Measurements from ENCODE around the gene PALD1.

The PALD1 gene

GRCh38 chr10:70459774-70460490 is 18.6 kb upstream of the PALD1 start:
- Histone ChIP-seq H3K9ac (ENCODE audit: low read depth, low read length) (no peak overlapping the region), H3K4me2 (ENCODE audit: low read length) (no peak overlapping the region), H3K9me3 (replicated peaks; ENCODE audit: low read length) (no peaks in the 10 kb centered on the region), H3K4me3 (ENCODE audit: low read length) (no peak overlapping the region), H3K4me1 (ENCODE audit: control insufficient read depth, insufficient read depth, low read length) (peaks cover 16% of the 10 kb centered on the region), H3K27me3 (ENCODE audit: control insufficient read depth, insufficient read depth, low read length) (peaks cover 37% of the 10 kb centered on the region), H3K36me3 (ENCODE audit: insufficient read depth, low read length) (no peaks in the 10 kb centered on the region)

- H3K36me3 ChIP-seq (ENCODE audit: insufficient read depth, low read length) = no peaks in the 10 kb centered on the region
- H3K4me1 ChIP-seq (ENCODE audit: control insufficient read depth, insufficient read depth, low read length) = peaks cover 16% of the 10 kb centered on the region
- peaks cover 32% of the 10 kb centered on the region for H3K27me3 ChIP-seq (ENCODE audit: control insufficient read depth, insufficient read depth, low read length)
- no peaks in the 10 kb centered on the region for H3K9me3 ChIP-seq (replicated peaks; ENCODE audit: low read length)
- H3K9ac ChIP-seq (ENCODE audit: low read depth, low read length) = no peak overlapping the region
- no peak overlapping the region for H3K4me3 ChIP-seq (ENCODE audit: low read length)
- H3K4me2 ChIP-seq (ENCODE audit: low read length) = no peak overlapping the region
These were observed 16.9 kb upstream of the PALD1 start for GRCh38 chr10:70461397-70462348.

GRCh38 chr10:70462349-70462984 is 16.1 kb upstream of the PALD1 start:
- no peaks in the 10 kb centered on the region for H3K36me3 ChIP-seq (ENCODE audit: insufficient read depth, low read length)

GRCh38 chr10:70465278-70465677 is 13.3 kb upstream of the PALD1 start:
- no peaks in the 10 kb centered on the region for H3K36me3 ChIP-seq (ENCODE audit: insufficient read depth, low read length)
- H3K27me3 ChIP-seq (ENCODE audit: control insufficient read depth, insufficient read depth, low read length) = peaks cover 54% of the 10 kb centered on the region
- H3K9ac ChIP-seq (ENCODE audit: low read depth, low read length) = no peak overlapping the region
- no peaks in the 10 kb centered on the region for H3K9me3 ChIP-seq (replicated peaks; ENCODE audit: low read length)
- no peak overlapping the region for H3K4me3 ChIP-seq (ENCODE audit: low read length)
- no peak overlapping the region for H3K4me2 ChIP-seq (ENCODE audit: low read length)
- H3K4me1 ChIP-seq (ENCODE audit: control insufficient read depth, insufficient read depth, low read length) = peaks cover 7% of the 10 kb centered on the region

More at GRCh38 chr10:70462349-70462984, 16.1 kb upstream of the PALD1 start:
- Histone ChIP-seq H3K4me1 (ENCODE audit: control insufficient read depth, insufficient read depth, low read length) (peaks cover 16% of the 10 kb centered on the region), H3K4me3 (ENCODE audit: low read length) (no peak overlapping the region), H3K9me3 (replicated peaks; ENCODE audit: low read length) (no peaks in the 10 kb centered on the region), H3K27me3 (ENCODE audit: control insufficient read depth, insufficient read depth, low read length) (peaks cover 38% of the 10 kb centered on the region), H3K4me2 (ENCODE audit: low read length) (no peak overlapping the region), H3K9ac (ENCODE audit: low read depth, low read length) (no peak overlapping the region)

GRCh38 chr10:70465832-70466231 is 12.7 kb upstream of the PALD1 start:
- no peak overlapping the region for H3K9ac ChIP-seq (ENCODE audit: low read depth, low read length)

GRCh38 chr10:70466951-70467350 is 11.6 kb upstream of the PALD1 start:
- Histone ChIP-seq H3K27me3 (ENCODE audit: control insufficient read depth, insufficient read depth, low read length) (peaks cover 64% of the 10 kb centered on the region), H3K36me3 (ENCODE audit: insufficient read depth, low read length) (no peaks in the 10 kb centered on the region), H3K9ac (ENCODE audit: low read depth, low read length) (no peak overlapping the region), H3K4me2 (ENCODE audit: low read length) (no peak overlapping the region), H3K9me3 (replicated peaks; ENCODE audit: low read length) (no peaks in the 10 kb centered on the region), H3K4me3 (ENCODE audit: low read length) (no peak overlapping the region), H3K4me1 (ENCODE audit: control insufficient read depth, insufficient read depth, low read length) (peaks cover 7% of the 10 kb centered on the region)

More at GRCh38 chr10:70465832-70466231, 12.7 kb upstream of the PALD1 start:
- Histone ChIP-seq H3K4me2 (ENCODE audit: low read length) (no peak overlapping the region), H3K27me3 (ENCODE audit: control insufficient read depth, insufficient read depth, low read length) (peaks cover 54% of the 10 kb centered on the region), H3K4me3 (ENCODE audit: low read length) (no peak overlapping the region), H3K9me3 (replicated peaks; ENCODE audit: low read length) (no peaks in the 10 kb centered on the region), H3K36me3 (ENCODE audit: insufficient read depth, low read length) (no peaks in the 10 kb centered on the region), H3K4me1 (ENCODE audit: control insufficient read depth, insufficient read depth, low read length) (peaks cover 7% of the 10 kb centered on the region)

- H3K4me3 ChIP-seq (ENCODE audit: low read length) = no peak overlapping the region
- H3K4me1 ChIP-seq (ENCODE audit: control insufficient read depth, insufficient read depth, low read length) = peaks cover 2% of the 10 kb centered on the region
- H3K27me3 ChIP-seq (ENCODE audit: control insufficient read depth, insufficient read depth, low read length) = peaks cover 79% of the 10 kb centered on the region
- H3K36me3 ChIP-seq (ENCODE audit: insufficient read depth, low read length) = no peaks in the 10 kb centered on the region
- H3K4me2 ChIP-seq (ENCODE audit: low read length) = no peak overlapping the region
- H3K9me3 ChIP-seq (replicated peaks; ENCODE audit: low read length) = no peaks in the 10 kb centered on the region
- H3K9ac ChIP-seq (ENCODE audit: low read depth, low read length) = no peak overlapping the region
These were observed 5.6 kb upstream of the PALD1 start for GRCh38 chr10:70472799-70473454.

- H3K9me3 ChIP-seq (replicated peaks; ENCODE audit: low read length) = no peaks in the 10 kb centered on the region
- H3K4me1 ChIP-seq (ENCODE audit: control insufficient read depth, insufficient read depth, low read length) = peaks cover 7% of the 10 kb centered on the region
- H3K27me3 ChIP-seq (ENCODE audit: control insufficient read depth, insufficient read depth, low read length) = peaks cover 79% of the 10 kb centered on the region
- no peak overlapping the region for H3K4me3 ChIP-seq (ENCODE audit: low read length)
- no peaks in the 10 kb centered on the region for H3K36me3 ChIP-seq (ENCODE audit: insufficient read depth, low read length)
- no peak overlapping the region for H3K9ac ChIP-seq (ENCODE audit: low read depth, low read length)
- no peak overlapping the region for H3K4me2 ChIP-seq (ENCODE audit: low read length)
These were observed 3.8 kb upstream of the PALD1 start for GRCh38 chr10:70474780-70475179.

- H3K4me1 ChIP-seq (ENCODE audit: control insufficient read depth, insufficient read depth, low read length) = peaks cover 7% of the 10 kb centered on the region
These were observed 2.9 kb upstream of the PALD1 start for GRCh38 chr10:70475661-70476060.

GRCh38 chr10:70476249-70477035 is 2.1 kb upstream of the PALD1 start:
- no peak overlapping the region for H3K4me2 ChIP-seq (ENCODE audit: low read length)
- H3K9ac ChIP-seq (ENCODE audit: low read depth, low read length) = no peak overlapping the region
- peaks cover 7% of the 10 kb centered on the region for H3K4me1 ChIP-seq (ENCODE audit: control insufficient read depth, insufficient read depth, low read length)
- H3K36me3 ChIP-seq (ENCODE audit: insufficient read depth, low read length) = no peaks in the 10 kb centered on the region
- H3K27me3 ChIP-seq (ENCODE audit: control insufficient read depth, insufficient read depth, low read length) = peaks cover 81% of the 10 kb centered on the region
- H3K9me3 ChIP-seq (replicated peaks; ENCODE audit: low read length) = no peaks in the 10 kb centered on the region
- no peak overlapping the region for H3K4me3 ChIP-seq (ENCODE audit: low read length)

More at GRCh38 chr10:70475661-70476060, 2.9 kb upstream of the PALD1 start:
- Histone ChIP-seq H3K4me2 (ENCODE audit: low read length) (no peak overlapping the region), H3K27me3 (ENCODE audit: control insufficient read depth, insufficient read depth, low read length) (peaks cover 80% of the 10 kb centered on the region), H3K4me3 (ENCODE audit: low read length) (no peak overlapping the region), H3K36me3 (ENCODE audit: insufficient read depth, low read length) (no peaks in the 10 kb centered on the region), H3K9ac (ENCODE audit: low read depth, low read length) (no peak overlapping the region), H3K9me3 (replicated peaks; ENCODE audit: low read length) (no peaks in the 10 kb centered on the region)
